ENCODE data around the gene GINS2. TPM values are rescaled to one million over a fixed set of nuclear protein-coding genes. Genes with fewer than 3 reads are reported as not detected.

The GINS2 gene
- total RNA-seq, 1 experiment from 2014 or later, result 52.7 TPM

DNA sequence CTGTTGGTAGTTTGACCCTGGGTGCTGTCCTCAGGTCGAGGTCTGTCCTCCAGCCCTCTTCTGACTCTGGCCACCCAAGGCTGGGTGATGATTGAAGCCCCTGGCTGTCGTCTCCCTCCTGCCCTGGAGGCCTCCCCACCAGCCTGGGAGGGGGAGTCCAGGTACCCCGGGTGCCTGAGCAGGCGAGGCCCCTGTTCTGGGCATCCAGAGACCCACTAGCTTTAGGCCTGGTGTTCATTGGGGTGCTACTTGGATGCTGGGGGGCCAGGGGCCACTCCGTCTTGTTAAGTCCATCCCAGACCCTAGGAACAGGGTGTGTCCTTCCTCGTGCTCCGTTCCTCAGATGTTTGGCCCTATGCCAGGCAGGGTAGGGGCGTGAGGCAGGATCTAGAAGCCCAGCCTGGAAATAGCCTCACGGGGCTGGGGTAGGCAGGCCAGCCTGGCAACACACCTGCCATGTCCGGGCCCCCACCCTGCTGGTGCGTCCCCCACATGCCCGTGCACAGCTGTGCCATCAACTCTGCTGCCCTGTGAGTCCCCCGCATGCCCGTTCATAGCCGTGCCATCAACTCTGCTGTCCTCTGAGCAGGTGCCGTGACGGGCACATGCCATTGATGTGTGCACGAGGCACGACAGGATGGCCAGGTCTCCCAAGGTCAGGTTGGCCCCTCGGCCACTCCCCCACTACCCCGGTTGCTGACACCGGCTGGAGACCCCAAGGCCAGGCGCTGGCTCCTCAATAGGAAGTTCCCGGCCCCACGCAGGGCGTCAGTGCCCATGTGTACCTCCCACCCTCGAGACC lies 36.9 kb downstream of the GINS2 start:
- Histone ChIP-seq H3K27me3 (ENCODE audit: insufficient read depth, low read length) (no peaks in the 10 kb centered on the region), H3K79me2 (ENCODE audit: insufficient read depth, low read length) (no peaks in the 10 kb centered on the region), H3K9me3 (ENCODE audit: control insufficient read depth, low read depth, low read length) (no peaks in the 10 kb centered on the region), H3K4me2 (ENCODE audit: insufficient read depth, insufficient read length, low read length) (no peak overlapping the region), H4K91ac (ENCODE audit: insufficient read length, low read depth, low read length) (no peak overlapping the region), H3K56ac (ENCODE audit: insufficient read length, low read depth, low read length) (no peak overlapping the region), H2BK12ac (ENCODE audit: insufficient read length, low read depth, low read length) (no peak overlapping the region), H2BK20ac (ENCODE audit: low read depth, low read length, poor library complexity, severe bottlenecking) (no peak overlapping the region), H3K4me1 (ENCODE audit: insufficient read depth, low read length) (no peaks in the 10 kb centered on the region), H4K20me1 (ENCODE audit: control insufficient read depth, insufficient read depth, insufficient read length) (no peaks in the 10 kb centered on the region), H3K27ac (ENCODE audit: insufficient read length, low read depth, low read length) (no peak overlapping the region), H3K9ac (ENCODE audit: extremely low read depth, insufficient read length, low read length) (no peak overlapping the region), H2BK5ac (ENCODE audit: insufficient read length, low read length) (no peak overlapping the region), H3K23me2 (ENCODE audit: insufficient read length, low read depth, low read length, poor library complexity, severe bottlenecking) (no peaks in the 10 kb centered on the region), H3K18ac (ENCODE audit: insufficient read length, low read depth, low read length) (no peak overlapping the region), H3K79me1 (ENCODE audit: insufficient read depth, low read depth, low read length, poor library complexity, severe bottlenecking) (peaks cover 11% of the 10 kb centered on the region), H3K4ac (ENCODE audit: low read depth, low read length) (no peak overlapping the region), H2AK5ac (ENCODE audit: insufficient read length, low read length) (no peak overlapping the region), H2BK120ac (ENCODE audit: low read depth, low read length, poor library complexity, severe bottlenecking) (no peak overlapping the region), H3K23ac (ENCODE audit: insufficient read length, low read depth, low read length) (no peak overlapping the region), H2AFZ (ENCODE audit: low read length) (no peak overlapping the region), H4K8ac (replicated peaks; ENCODE audit: insufficient read length, low read depth, low read length) (no peak overlapping the region), H3K14ac (ENCODE audit: insufficient read depth, low read length) (no peak overlapping the region), H3T11ph (ENCODE audit: low read length) (no peak overlapping the region), H2BK15ac (ENCODE audit: low read depth, low read length) (no peak overlapping the region), H4K5ac (ENCODE audit: insufficient read length, low read depth, low read length) (no peak overlapping the region)
- TF ChIP-seq, protein P1, sequence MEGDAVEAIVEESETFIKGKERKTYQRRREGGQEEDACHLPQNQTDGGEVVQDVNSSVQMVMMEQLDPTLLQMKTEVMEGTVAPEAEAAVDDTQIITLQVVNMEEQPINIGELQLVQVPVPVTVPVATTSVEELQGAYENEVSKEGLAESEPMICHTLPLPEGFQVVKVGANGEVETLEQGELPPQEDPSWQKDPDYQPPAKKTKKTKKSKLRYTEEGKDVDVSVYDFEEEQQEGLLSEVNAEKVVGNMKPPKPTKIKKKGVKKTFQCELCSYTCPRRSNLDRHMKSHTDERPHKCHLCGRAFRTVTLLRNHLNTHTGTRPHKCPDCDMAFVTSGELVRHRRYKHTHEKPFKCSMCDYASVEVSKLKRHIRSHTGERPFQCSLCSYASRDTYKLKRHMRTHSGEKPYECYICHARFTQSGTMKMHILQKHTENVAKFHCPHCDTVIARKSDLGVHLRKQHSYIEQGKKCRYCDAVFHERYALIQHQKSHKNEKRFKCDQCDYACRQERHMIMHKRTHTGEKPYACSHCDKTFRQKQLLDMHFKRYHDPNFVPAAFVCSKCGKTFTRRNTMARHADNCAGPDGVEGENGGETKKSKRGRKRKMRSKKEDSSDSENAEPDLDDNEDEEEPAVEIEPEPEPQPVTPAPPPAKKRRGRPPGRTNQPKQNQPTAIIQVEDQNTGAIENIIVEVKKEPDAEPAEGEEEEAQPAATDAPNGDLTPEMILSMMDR (conservative IDR thresholded peaks at IDR 0.05), result no peak
- H3K4me1 Mint-ChIP-seq, result peaks cover 0 to 15% of the 10 kb centered on the region in 2 experiments; a peak in 3 of 4 replicates
- no peaks in the 10 kb centered on the region; the same call in 1 of the 2 replicates for H3K27me3 Mint-ChIP-seq (ENCODE audit: low read depth)
- H3K4me3 Mint-ChIP-seq, result no peak overlapping the region; a peak in 1 of 5 replicates
- DNase-seq, result no peak
- WGBS (ENCODE audit: extremely low coverage, insufficient read length, low lambda C conversion rate), result no CpG with 5 or more reads among the region's 27 CpGs
- H3K27ac Mint-ChIP-seq, result peak overlapping the region in 1 of 3 experiments; percentile 76; a peak in 2 of 7 replicates
- peaks cover 24 to 57% (median 55%) of the 10 kb centered on the region in 3 experiments for H3K36me3 Mint-ChIP-seq (ENCODE audit: insufficient read depth in 1 of 3, low read depth in 3 of 3)
- H3K9me3 Mint-ChIP-seq, result peaks cover 0 to 3% of the 10 kb centered on the region in 2 experiments; a peak in 1 of 5 replicates
